ENCODE data around the gene FAM47E.
A peak's percentile ranks its signal among the peaks of the same experiment; 100 is the strongest.

FAM47E gene

GRCh38 chr4:76305033-76305687 lies 53.6 kb downstream of the FAM47E start:
- no peak for DNase-seq

GRCh38 chr4:76305971-76306881 lies 54.7 kb downstream of the FAM47E start, which contains the start of gene STBD1:
TSS of gene STBD1 (plus strand) at chr4:76306733. CDS start at chr4:76306770, 37 bp downstream.
- peak; percentile 29 for DNase-seq

DNA sequence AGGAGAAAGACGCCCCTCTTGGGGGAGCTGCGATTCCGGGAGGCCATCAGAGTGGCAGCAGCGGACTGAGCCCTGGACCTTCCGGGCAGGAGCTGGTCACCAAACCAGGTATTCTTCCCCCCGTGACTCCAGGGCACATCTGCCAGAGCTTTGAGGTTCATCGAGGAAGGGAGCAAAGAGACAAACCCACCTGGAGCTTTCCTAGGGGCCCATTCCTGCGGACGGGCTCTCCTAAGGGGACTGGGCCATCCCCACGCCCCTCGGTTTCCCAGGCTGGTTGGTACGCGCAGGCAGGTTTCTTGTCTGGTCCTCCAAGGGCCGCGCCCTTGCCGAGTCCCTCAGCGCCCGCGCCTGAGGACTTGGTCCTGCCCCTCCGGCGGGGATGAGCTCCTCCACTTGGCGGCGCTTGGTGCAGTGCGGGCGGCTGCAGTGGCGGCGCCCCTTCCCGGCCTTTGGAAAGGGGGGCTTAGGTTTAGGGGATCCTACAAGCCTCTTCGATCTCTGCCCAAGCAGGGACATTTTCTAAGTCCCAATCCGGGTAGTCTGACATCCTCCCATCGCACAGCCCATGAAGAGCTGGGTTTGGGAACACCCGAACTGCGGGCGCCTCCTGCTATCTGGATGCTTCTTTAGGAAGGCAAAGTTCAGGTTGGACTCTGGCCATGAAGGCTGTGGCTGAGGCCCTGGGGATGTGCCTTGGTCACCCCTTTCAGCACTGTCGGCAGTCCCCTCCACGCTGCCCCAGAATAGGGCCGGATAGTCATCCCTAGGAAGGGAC lies 55.5 kb downstream of the FAM47E start:
- DNase-seq = peak; percentile 23

DNA sequence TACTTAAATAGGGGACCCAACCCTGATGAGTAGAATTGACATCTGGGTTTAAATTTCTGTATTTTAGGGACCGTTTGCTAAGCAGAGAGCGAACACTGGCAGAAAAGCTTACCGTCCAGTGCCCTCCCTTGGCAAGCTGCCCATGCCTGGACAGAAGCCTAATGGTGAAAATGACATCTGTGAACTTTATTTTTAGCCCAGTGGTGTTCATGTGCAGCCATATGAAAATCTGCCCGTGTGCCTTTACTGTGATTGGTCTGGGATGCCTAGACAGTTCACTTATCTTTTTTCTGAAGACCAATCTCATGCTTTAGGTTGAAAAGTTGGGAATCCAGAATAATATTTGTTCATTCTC lies 56.1 kb downstream of the FAM47E start:
- no peak for DNase-seq

GRCh38 chr4:76308548-76308947 lies 57.0 kb downstream of the FAM47E start:
- no peak for DNase-seq

DNA sequence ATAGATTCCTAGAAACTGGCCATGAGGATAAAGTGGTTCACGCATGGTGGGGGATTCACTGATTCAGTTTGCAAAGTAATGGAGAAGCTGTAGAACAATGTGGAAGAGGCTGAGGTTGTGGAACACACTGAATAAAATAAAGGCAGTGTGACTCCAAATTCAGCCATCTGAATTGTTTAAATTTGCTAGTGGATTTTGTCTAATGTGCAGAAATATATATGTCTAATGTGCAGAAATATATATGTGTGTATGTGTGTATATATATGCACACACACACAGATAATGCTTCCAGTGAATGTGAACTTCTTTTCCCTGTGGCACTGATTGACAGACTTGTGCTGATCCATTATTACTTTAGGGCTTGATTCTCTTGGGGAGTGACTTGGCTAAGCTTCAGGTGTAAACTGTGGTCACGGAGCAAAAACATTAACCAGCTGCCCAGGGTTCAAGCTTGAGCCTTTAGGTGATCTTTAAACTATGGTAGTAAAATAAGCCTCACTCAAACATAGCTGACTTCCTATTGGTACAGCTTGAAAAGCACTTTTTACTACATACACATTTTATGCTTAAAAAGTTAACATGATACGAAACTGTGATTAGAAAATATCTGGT lies 58.5 kb downstream of the FAM47E start:
- no peak for DNase-seq

DNA sequence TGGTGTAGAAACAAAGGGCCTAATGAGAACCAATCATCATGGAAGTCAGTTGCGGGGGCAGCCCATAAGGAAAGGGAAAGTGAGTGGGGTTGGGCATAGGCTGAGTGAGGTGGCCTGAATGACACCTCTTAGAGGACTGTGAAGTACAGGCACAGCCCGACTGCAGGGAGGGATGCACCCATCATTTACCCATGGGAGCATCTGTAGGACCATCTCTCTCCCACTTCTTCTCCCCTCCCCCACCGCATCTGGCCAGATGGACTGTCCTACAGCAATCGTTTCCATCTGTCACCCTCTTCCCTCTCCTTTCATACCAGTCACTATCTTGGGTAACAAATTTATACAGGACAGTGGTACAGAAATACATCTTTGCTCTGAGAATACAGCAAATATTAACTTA lies 59.2 kb downstream of the FAM47E start:
- no peak for DNase-seq

DNA sequence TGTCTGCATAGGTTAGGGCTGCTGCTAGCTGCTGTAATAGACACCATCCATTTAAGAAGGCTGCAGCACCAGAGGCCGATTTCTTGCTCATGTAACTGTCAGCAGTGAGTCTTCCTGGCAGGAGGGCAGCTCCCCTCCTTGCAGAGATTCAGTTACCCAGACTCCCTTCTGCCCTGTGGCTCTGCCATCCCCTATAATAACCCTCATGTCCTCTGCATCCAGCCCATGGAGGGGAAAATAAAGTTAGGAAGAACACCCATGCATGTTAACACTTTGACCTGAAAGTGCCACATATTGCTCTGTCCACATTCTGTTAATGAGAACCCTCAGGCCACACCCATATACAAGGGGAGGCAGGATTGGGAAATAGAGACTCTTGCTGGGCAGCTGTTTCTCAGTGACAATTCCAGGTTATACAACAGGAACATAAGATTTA lies 60.4 kb downstream of the FAM47E start:
- DNase-seq = no peak

DNA sequence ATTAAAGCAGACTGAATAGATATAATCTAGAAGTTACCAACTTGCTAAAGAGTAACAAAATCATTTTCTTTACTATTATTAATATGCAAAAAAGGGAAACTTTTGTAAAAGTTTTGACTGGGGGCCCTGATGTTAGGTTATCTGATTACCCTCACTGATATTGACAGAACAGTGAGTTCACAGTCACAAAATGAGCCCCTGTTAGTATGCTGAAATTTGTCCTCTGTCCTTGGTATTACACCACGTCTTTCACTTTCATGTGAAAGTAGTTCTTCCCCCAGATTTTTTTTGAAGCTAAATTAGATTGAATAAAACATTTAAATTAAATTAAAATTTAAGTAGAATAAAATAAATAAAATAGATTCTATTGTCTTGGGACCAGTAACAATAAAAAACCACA lies 60.9 kb downstream of the FAM47E start:
- no peak for DNase-seq

DNA sequence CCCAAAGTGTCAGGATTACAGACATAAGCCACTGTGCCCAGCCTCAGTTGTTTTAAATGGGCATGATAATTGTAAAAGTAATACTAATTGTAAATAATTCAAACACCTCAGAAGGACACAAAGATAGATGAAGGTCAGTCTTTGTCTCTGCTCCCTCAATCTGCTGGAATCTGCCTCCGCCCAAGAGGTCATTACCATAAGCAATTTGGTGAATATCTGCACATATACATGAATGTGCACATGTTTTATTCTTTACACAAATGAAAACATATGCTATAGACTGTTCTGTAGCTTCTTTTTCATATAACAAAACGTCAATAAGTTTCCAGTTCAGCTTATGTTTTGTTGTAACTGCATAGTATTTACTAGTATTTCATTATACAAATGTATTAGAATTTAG lies 62.0 kb downstream of the FAM47E start:
- DNase-seq = no peak

GRCh38 chr4:76315267-76315918 lies 63.9 kb downstream of the FAM47E start:
- DNase-seq = no peak

GRCh38 chr4:76316131-76316530 lies 64.6 kb downstream of the FAM47E start:
- no peak for DNase-seq

DNA sequence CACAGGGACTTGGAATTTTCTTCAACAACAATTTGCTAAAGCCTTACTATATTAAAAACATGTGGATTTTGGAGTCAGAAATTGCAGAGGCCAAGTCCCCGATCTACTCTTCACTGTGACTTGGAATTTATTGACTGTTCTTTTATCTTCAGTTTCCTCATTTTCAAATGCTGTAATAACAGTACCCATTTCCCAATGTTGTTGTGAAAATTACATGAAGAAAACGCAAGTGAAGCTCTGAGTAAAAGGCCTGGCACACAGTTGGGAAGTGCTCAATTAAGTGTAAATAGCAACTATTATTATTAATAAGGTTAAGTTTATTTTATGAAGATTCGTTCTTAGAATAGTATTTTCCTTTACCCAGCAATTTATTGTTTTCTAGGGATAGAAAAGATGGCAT lies 70.7 kb downstream of the FAM47E start:
- no peak for DNase-seq

- no peak for DNase-seq
Measured at GRCh38 chr4:76325072-76325471, 73.6 kb downstream of the FAM47E start.

DNA sequence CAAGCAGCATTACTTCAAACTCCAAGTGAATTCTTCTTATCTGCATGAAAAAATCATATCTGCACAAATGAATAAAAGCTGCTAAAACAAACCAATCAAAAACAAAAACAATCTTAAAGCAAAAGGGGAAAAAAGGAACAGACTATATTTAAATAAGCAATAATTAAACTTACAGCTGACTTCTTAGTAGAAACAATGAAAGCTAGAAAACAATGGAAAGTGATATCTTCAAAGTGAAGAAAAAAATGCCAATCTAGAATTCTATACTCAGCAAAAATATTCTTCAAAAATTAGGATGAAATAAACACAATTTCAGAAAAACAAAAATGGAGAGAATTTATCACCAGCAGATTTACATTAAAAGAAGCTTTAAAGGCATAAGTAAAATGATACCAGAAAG lies 75.0 kb downstream of the FAM47E start:
- DNase-seq = no peak
